GM18858 (cell line): ENCODE data around the gene CDK5RAP3.

ENCODE experiments used
- ATAC-seq: cut with Tn5 transposase; IDR thresholded peaks from one replicate; pipeline ENCODE4 v1.9.1; 2021; ENCODE audit not compliant: unreplicated experiment

The CDK5RAP3 gene

DNA sequence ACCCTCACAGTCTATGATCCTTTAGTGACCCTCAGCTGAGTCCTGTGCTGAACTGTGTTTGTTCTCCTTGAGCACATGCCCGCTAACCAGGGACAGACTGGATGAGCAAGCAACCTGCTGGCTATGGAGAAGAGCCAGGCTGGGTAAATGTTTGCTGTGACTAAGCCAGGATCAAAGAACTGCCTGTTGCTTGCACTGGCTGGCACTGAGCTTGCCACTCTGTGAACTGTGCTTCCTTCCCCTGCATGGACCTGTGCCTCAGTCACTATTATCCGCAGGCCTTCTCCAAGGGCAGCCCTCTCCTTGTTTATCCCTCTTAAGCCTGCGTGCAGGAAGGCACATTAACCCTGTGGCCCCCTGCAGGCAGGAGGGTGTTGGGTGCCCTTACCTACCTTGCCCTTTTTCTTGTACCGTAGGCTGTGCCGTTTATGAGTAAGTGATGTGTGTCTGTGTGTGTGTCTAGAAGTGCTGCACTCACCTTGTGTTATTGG is 22.2 kb upstream of the CDK5RAP3 start:
- no peak for ATAC-seq

DNA sequence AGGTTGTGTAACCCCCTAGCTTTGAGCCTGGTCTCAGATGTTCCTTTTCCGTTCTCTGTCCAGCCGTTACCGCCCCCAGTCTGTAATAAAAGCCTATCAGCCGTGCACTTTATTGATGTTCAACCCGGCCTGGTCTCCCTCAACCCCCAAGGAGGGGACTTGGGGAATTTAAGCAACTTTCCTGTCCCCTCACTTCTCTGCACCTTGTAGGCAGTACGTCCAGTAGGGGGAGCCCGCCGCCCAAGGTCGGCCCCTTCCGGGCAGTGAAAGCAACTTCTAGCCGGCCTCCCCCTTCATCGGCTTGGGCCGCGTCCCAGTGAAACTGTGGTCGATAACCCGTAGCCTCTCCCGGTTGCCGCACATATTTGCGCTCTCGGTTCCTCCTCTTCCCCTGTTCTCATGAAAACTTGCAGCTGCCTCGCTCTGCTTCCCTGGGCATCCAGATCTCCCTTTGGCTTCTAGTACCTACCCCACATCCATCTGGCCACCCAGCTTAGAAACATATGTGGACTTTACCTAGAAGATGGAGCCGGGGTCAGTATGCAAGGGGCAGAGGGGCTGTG is 21.6 kb upstream of the CDK5RAP3 start:
- ATAC-seq, result no peak

DNA sequence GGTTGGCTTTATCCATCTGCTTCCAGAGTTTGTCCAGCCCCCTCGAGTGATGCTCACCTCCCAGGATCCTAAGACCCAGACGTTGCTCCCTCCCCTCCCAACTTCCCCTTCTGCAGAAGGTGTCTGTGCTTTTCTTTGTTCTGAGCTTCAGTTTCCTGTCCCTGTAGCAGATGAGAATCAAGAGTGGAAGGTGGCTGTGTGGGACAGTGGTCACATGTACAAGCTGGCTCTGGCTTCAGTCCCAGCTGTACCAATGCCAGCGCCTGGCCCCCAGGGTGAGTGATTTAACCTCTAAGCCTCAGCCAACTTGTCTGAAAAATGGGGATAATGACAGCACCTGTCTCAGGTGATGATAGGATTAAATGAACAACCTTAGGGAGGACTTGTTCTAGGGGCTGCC is 21.0 kb upstream of the CDK5RAP3 start:
- ATAC-seq, result no peak

DNA sequence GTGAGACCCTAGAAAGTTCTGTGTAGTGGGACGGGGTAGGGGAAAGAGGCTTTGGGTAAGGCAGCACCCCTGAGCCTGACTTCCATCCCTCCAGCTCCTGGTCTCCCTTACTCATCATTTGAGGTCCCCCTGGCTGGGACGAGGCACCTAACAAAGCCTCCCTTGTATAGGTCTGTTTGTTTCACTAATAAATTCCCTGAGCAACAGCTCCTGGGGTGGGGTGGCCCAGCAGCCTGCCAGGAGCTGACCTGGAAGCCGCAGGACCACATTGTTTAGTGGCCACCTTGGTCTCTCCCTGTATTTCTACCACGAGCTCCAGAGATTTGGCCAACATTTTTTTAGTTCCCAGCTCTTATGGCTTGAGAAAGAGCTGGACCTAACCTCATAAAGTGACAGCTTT is 20.5 kb upstream of the CDK5RAP3 start:
- no peak for ATAC-seq

DNA sequence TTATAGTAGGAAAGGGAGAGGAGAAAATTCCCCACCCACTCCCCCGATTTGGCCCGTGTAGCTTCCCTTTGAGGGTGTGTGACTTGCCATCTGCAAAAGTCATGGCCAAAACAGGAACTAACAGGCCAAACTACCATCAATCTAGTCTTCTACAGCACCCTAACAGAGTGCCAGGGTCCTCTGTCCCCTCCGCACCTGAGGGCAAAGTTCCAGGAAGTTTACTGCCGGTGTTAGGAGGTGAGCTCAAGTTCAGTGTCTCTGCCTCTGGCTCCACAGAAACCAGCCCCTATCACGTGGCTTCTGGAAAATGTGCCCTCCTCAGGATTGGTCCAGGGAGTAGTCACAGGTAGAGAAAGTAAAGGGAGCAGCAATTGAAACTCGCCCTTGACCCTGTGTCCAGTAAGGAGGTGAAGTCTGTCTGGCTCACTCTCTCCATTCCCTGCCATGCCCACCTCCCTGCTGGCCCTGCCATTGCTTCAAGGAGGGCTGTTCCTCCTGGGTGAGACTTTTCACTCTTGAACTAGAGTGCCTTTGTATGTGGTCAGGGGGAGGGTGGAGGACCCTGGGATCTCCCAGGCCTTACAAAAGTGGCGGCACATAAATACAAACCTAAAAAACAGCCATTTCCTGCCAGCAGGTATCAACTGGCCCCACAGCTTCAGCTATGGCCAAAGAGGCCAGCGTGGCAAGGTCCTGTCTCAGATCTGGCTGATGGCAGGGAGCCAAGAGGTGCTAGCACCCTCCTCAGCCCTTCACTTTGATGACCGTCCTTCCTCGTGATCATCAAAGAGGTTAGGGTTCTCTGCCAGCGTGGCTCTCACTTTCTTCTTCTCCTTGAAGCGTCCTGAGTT is 18.5 kb upstream of the CDK5RAP3 start:
- no peak for ATAC-seq

DNA sequence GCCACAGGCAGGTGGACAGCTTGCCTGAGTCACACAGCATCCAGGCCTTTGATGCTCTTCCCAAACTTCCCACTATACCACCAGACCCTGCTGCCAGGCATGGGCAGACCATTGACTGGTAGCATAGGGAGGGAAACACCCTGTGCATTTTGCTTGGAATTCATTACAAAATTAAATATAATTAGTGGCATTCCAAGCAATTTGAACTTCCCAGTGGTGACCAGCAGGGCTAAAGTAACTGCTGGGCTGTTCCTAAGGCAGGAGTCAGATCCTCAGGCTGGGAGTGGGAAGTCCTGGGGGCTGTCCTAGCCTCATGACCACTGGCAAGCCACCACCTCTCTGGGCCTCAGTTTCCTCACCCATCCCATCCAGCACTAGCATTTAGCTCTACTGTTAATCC is 17.0 kb upstream of the CDK5RAP3 start:
- ATAC-seq, result no peak

DNA sequence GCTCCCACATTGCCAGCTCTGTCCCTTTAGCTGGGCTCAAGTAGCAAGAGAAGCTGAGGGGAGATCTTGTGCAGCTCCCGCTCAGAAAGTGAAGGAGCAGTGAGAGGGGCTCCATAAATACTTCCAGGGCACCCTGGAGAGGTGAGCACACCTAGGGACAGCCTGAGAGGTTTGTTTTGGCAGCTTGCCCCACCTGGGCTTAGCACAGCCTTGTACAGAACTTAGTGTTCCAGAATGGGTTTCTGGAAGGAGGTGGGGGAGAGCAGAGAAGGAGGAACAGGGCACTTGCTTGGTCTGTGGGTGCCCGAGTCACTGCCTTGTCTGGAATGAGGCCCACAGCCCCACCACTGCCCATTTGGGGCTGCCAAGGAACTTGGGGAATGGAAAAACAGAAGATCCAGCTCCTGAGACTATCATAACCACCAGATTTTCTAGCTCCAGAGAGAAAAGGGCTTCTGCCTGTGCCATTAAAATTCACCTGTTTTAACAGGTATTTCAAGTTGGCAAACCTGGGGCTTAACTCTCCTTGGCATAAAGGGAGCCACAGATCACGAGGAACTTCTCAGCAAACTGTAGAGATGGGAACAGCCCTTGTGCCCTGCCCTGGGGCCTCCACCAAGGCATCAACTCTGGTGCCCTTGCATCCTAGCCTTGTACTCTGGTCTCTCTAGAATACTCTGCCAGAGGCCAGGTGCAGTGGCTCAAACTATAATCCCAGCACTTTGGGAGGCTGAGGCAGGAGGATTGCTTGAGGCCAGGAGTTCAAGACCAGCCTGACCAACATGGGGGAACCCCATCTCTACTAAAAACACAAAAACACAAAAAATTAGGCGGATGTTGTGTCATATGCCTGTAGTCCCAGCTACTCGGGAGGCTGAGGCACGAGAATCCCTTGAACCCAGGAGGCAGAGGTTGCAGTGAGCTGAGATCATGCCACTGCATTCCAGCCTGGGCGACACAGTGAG is 15.1 kb upstream of the CDK5RAP3 start:
- no peak for ATAC-seq

DNA sequence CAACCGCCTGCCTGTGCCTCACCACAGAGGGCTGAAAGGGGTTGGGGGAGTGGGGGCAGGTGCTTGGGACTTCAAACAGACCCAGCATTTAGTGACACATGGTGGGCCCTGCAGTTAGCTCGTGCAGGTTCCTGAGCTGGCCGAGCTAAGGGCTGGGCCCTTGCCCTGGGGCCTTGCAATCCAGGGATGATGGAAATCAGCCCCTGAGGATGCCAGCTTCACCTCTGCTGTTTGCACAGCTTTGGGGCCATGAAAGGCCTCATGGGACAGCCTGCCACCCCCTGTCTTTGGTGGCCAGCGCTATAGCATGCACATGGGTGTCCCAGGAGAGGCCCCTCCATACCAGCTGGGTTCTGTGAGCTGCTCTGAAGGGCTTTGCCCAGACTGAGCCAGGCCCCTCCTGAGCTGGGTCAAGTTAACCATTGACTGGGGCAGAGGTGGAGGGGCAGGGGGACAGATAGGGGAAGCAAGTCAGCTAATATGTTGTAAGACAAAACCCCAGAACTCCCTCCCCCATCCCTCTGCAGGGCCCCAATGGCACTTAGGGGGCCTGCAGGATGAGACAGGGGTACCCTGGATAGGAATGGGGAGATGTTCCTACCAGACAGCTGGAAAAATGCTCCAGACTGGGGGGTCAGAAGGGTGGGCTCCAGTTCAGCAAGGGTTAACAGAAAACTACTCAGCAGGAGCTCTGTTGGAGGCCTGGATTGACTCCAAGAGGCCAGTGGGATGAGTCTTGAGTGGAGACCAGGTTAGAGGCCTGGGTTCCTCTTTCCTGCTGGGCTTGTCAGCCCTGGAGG is 13.9 kb upstream of the CDK5RAP3 start:
- ATAC-seq, result no peak

DNA sequence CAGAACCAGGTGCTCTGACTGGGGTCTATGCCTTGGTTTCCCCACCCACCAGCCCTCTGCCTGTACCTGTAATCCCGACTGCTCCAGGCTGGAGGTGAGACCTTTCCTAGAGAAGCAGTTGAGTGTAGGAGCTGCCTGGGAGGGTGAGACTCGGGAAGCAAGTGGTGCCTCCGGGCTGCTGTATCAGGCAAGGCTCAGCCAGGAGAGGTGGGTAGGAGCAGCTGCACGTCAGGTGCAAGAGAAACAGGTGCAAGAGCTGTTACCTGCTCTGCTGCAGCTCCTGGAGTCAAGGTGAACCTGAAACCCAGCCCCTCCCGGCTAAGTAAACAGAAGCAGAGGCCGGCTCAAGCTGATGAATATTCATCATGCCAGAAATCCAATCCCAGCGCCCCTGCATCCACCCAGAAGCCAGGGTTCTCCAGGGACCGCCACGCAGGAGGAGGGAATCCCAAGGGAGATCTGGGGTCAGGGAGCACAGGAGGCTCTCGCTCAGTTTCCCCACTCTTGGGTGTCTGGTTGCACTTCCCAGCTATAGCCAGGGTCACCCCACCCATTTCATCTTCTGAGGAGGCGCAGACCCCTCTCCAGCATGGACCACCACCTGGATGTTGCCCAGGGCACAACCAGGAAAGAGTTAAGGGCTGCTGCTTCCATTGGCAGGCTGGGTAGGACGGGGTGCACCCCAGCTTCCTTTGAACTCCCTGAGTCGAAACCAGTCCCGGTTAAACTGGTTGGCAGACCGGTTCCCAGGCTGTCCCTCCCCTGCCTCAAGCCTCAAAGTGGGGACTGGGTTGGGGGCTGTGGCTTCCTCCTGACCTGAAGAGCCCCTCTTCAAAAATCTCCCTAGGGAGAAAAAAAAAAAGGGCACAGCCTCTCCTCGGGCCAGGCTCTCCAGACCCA is 13.1 kb upstream of the CDK5RAP3 start, which contains the start of gene PRR15L:
Gene PRR15L, minus strand, starts transcription at position 293 of the 900 bp plus-strand sequence. CDS start 4,649 bp downstream, outside the sequence.
- no peak for ATAC-seq

DNA sequence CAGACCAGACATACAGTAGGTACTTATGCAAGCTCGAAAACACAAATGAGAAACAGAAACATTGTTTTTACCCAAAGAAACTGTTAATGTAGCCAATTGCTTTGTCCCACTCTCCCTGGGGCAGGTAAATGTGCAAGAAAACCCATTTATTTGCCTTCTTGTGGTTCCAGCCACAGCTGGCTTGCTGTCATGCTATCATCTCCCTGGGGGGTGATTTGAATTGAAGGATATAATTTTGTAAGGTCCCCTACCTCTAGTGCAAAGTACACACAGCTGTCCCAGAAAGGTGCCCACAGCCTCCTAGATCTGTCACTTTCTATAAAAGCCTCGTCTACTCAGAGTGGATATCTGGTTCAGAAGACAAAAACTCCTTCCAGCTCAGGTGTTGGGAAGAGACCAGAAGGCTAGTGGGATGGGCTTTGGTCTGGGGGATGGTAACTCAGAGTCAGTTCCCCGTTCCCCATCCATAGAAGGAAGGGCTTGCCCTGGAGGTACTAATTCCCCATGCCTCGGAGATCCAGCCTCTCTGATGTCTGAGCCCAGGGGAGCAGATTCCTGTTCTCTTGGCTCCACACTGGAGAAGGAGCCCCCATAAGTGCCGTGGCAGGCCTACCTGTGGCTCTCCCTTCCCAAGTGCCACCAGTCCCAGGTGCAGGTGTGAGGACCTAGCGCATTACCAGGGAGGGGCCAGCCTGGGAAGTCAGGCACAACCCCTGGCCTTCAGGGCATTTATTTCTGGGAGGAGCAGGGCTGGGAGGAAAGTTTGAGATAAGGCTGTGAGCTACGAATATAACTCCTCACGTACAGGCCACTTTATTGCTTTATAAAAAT is 10.9 kb upstream of the CDK5RAP3 start:
- ATAC-seq, result no peak

DNA sequence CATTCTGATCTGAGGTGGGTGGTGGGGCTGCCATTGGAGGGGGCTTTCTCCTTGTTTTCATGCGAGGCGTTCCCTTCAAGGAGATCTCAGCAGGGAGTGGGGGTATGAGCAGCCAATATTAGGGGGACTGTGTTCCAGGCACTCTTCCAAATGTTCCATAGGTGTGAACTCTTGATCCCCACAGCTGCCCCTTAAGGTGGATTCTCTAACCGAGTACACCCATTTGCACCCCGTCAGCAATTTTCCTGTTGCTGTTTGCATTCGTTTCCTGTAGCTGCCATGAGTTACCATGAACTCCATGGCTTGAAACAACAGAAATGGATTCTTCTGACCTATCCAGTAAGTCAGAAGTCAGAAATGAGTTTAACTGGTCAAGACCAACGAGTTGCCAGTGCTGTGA is 9.5 kb upstream of the CDK5RAP3 start:
- ATAC-seq, result no peak

DNA sequence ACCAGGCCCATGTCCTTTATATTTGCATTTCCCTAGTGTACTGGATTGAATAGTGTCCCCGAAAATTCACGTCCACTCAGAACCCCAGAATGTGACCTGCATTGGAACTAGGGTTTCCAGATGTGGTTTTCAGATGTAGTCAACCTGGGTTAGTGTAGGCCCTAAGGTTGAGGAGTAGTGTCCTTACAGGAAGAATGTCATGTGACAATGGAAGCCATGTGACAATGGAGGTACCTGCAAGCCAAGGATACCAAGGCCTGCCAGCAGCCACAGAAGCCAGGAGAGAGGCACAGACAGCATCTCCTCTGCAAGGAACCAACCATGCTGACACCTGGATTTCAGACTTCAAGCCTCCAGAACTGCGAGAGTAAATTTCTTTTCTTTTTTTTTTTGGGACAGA is 8.0 kb upstream of the CDK5RAP3 start:
- no peak for ATAC-seq

DNA sequence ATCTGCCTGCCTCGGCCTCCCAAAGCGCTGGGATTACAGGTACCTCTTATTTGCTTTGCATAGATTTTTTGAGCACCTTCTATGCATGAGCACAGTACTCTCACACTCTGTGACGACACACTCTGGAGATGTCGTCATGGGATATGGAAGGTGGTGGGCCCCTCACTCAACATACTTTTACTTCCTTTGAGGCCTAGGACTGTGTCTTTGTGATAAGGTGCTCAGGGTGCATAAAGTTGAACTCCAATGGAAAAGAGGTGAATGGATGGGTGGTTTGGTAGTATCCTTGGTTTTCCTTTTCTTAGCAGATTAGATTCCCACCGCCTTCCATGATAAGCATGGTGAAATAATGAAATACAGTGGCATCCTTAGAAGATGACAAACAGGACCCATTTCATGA is 6.1 kb upstream of the CDK5RAP3 start:
- no peak for ATAC-seq

DNA sequence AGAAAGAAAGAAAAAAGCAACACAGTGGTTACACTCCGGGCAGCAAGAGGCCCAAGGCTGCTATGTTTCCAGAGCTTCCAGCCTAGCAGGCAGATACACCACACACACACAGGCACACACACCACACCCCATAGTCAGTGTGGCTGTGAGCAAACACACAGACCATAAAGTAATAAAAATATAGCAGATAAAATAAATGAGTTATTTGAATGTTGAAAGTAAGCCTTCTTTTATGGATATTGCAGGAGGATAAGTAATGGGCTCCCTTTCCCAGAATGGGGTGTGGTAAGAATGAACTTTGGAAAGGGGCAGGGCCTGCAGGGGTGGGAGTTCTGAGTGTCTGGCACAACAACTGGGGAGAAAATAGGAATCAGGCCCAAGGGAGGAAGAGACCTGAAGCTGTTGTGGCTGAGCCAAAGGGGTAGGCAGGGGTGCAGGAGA is 4.8 kb upstream of the CDK5RAP3 start:
- ATAC-seq, result no peak

DNA sequence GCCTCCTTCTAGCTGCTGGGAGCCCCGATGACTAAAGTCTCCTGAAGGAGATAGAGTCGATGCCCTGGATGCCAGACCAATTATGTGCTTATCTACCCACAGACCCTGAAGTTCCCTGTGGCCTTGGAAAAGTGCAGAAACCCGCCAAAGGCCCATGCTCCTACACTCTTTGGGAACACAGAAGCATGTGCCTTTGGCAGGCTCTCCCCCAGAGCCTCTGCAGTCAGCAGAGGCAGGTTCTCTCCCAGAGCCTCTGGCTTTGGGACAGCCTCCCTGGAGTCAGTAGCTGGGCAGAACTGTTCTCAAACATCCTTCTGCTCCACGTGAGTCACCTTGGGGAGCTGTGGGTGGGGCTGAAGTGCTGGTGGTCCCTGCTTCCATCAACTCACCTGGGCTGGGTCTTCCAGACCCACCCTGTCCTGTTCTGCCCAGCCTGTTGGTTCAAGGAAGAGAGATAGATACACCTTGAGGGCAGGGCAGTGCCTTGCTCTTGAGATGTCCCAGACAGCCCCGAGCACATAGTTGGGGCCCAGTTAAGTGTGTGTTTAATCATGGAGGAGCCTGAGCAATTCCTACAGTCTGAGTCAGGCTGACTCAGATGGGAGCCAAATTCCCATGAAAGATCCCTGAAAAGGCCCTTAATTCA is 3.2 kb upstream of the CDK5RAP3 start:
- ATAC-seq, result no peak

DNA sequence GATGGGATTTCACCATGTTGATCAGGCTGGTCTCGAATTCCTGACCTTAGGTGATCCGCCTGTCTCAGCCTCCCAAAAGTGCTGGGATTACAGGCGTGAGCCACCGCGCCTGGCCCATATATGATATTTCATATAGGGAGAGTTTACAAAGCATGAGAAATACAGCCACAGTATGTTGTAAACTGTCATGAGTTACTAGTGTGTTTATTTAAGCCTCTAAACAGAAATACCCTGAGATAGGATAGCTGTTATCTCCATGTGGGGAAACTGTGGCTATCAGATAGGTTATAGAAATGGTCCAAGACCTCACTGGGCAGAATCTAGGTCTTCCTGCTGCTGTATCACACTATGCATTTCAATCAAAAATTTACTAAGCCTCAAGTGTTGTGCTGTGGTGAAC is 2.1 kb upstream of the CDK5RAP3 start:
- ATAC-seq, result no peak

DNA sequence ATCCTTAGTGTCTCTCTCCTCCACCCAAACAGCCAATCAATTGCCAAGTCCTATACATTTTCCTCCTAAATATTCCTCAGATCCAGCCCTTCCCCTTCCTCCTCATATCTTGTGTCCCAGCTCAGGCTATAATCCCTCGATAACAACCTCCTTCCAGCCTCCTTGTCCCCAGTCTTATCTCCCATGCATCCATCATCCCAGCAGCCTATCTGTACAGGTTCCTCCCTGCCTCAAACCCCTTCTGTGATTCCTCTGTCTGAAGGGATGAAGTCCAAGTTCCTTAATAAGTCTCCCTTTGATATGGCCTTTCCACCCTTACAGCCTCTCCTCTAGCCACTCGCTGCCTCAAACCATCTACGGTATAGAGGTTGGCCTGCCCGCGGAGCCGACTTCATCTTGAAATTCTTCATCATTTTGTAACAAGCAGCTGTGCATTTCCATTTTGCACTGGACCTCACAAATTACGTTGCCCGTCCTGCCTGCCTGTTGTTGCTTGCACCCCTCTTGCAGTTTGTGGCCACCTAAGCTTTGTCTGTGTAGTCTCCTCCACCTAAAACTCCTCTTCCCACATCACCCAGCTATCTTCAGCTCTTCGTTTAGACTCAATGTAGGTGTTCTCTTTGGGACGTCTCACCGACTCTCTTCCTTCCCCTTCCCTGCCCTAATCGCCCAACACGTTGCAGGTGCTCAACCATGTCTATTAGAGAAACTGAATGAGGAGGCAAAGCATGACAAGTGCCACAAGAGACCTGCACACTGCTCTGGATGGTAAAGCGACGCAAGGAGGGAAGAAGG is 786 bp upstream of the CDK5RAP3 start:
- no peak for ATAC-seq
